ENCODE measurements around the gene TACO1.
A peak's percentile ranks its signal among the peaks of the same experiment; 100 is the strongest.

The TACO1 gene

GRCh38 chr17:63592797-63593196 lies 7.9 kb upstream of the TACO1 start:
- H3K4me3 ChIP-seq (ENCODE audit: low read depth, low read length): no peak overlapping the region
- no peak for DNase-seq (ENCODE audit: low read depth)
- in situ Hi-C loops (cut with HindIII; ENCODE audit: low sequenced_read_pairs): no loop called here
- no peak for TF ChIP-seq CTCF (IDR thresholded peaks at IDR 0.05; ENCODE audit: low read depth, low read length, missing control alignments)

- in situ Hi-C loops (cut with HindIII; ENCODE audit: low sequenced_read_pairs): no loop called here
- no peak for DNase-seq (ENCODE audit: low read depth)
- no peak for TF ChIP-seq CTCF (IDR thresholded peaks at IDR 0.05; ENCODE audit: low read depth, low read length, missing control alignments)
- no peak overlapping the region for H3K4me3 ChIP-seq (ENCODE audit: low read depth, low read length)
Measured at GRCh38 chr17:63595132-63595531, 5.6 kb upstream of the TACO1 start.

- DNase-seq (ENCODE audit: low read depth): no peak
- no peak overlapping the region for H3K4me3 ChIP-seq (ENCODE audit: low read depth, low read length)
- in situ Hi-C loops (cut with HindIII; ENCODE audit: low sequenced_read_pairs): no loop called here
- TF ChIP-seq CTCF (IDR thresholded peaks at IDR 0.05; ENCODE audit: low read depth, low read length, missing control alignments): no peak
Measured at GRCh38 chr17:63596856-63597586, 3.7 kb upstream of the TACO1 start.

GRCh38 chr17:63598281-63598680 lies 2.4 kb upstream of the TACO1 start:
- H3K4me3 ChIP-seq (ENCODE audit: low read depth, low read length): no peak overlapping the region
- no peak for TF ChIP-seq CTCF (IDR thresholded peaks at IDR 0.05; ENCODE audit: low read depth, low read length, missing control alignments)
- in situ Hi-C loops (cut with HindIII; ENCODE audit: low sequenced_read_pairs): no loop called here
- no peak for DNase-seq (ENCODE audit: low read depth)

GRCh38 chr17:63601439-63602371 lies 1.0 kb downstream of the TACO1 start:
- no peak for DNase-seq (ENCODE audit: low read depth)
- in situ Hi-C loops (cut with HindIII; ENCODE audit: low sequenced_read_pairs): no loop called here
- H3K4me3 ChIP-seq (ENCODE audit: low read depth, low read length): peak overlapping the region; percentile 75
- TF ChIP-seq CTCF (IDR thresholded peaks at IDR 0.05; ENCODE audit: low read depth, low read length, missing control alignments): no peak

- in situ Hi-C loops (cut with HindIII; ENCODE audit: low sequenced_read_pairs): no loop called here
Measured at GRCh38 chr17:63609816-63610573, 9.3 kb downstream of the TACO1 start.

More at GRCh38 chr17:63609816-63610573, 9.3 kb downstream of the TACO1 start:
- no peak for DNase-seq (ENCODE audit: low read depth)
- TF ChIP-seq CTCF (IDR thresholded peaks at IDR 0.05; ENCODE audit: low read depth, low read length, missing control alignments): no peak
- H3K4me3 ChIP-seq (ENCODE audit: low read depth, low read length): no peak overlapping the region
